MCF 10A (cell line): ENCODE data around the gene ARFGAP1. TPM values are rescaled to one million over a fixed set of nuclear protein-coding genes. Genes with fewer than 3 reads are reported as not detected.

Experiments
- BruUV-seq: library from RNA; stranded (reverse); fragments of 400-500 nt; replicated peaks from 2 replicates; lab custom pipeline; 2021; lab: Mats Ljungman, UMichigan
- CTCF ChIA-PET: fragments of 300-600 bp; sonication (Branson Sonifier 250); formaldehyde crosslinking; extraction: SDS; loops from one replicate; lab custom pipeline; 2021; ENCODE audit warnings: antibody characterized with exemption, inconsistent platforms; lab: Yijun Ruan, JAX
- POLR2A ChIA-PET: fragments of 300-600, 350-650 bp; sonication (Branson Sonifier 250); formaldehyde crosslinking; extraction: SDS; loops from one replicate; lab custom pipeline; 2020; ENCODE audit warnings: antibody characterized with exemption, inconsistent platforms; lab: Yijun Ruan, JAX
- DNase-seq: peaks from one replicate; pipeline ENCODE4 v3.0.0-alpha.2; 2018; ENCODE audit not compliant: unreplicated experiment
- H3K27ac Mint-ChIP-seq: one replicate; pipeline ENCODE4 v1.8.0; 2022; ENCODE audit warnings: mild to moderate bottlenecking, low read depth, mixed read lengths; ENCODE audit not compliant: unreplicated experiment
- H3K27me3 Mint-ChIP-seq: one replicate; pipeline ENCODE4 v1.8.0; 2022; ENCODE audit warnings: mixed read lengths; ENCODE audit not compliant: insufficient read depth, unreplicated experiment
- H3K36me3 Mint-ChIP-seq: one replicate; pipeline ENCODE4 v1.8.0; 2022; ENCODE audit warnings: mild to moderate bottlenecking, moderate library complexity, mixed read lengths; ENCODE audit not compliant: insufficient read depth, unreplicated experiment
- H3K4me1 Mint-ChIP-seq: one replicate; pipeline ENCODE4 v1.8.0; 2022; ENCODE audit warnings: mixed read lengths; ENCODE audit not compliant: insufficient read depth, unreplicated experiment
- H3K4me3 Mint-ChIP-seq: one replicate; pipeline ENCODE4 v1.8.0; 2022; ENCODE audit warnings: mild to moderate bottlenecking, moderate library complexity, mixed read lengths; ENCODE audit not compliant: unreplicated experiment
- H3K9me3 Mint-ChIP-seq: one replicate; pipeline ENCODE4 v1.8.0; 2022; ENCODE audit warnings: mixed read lengths; ENCODE audit not compliant: unreplicated experiment
- intact Hi-C: fragments of 100-400 bp; cut with micrococcal nuclease; formaldehyde crosslinking; loops from 2 replicates; pipeline ENCODE4 v1.14.1; 2022
- total RNA-seq: library from RNA; stranded (reverse); gene quantifications from 2 replicates; pipeline ENCODE4 v1.2.3, GENCODE V29; 2022
- TF ChIP-seq, protein P1 (sequence below): fragments of 200-600 bp; IDR thresholded peaks from one replicate; pipeline ENCODE4 v1.8.0; 2022; ENCODE audit warnings: antibody characterized with exemption, mild to moderate bottlenecking; ENCODE audit not compliant: unreplicated experiment

The ARFGAP1 gene
- total RNA-seq, 1 experiment from 2014 or later: 93.6 TPM

DNA sequence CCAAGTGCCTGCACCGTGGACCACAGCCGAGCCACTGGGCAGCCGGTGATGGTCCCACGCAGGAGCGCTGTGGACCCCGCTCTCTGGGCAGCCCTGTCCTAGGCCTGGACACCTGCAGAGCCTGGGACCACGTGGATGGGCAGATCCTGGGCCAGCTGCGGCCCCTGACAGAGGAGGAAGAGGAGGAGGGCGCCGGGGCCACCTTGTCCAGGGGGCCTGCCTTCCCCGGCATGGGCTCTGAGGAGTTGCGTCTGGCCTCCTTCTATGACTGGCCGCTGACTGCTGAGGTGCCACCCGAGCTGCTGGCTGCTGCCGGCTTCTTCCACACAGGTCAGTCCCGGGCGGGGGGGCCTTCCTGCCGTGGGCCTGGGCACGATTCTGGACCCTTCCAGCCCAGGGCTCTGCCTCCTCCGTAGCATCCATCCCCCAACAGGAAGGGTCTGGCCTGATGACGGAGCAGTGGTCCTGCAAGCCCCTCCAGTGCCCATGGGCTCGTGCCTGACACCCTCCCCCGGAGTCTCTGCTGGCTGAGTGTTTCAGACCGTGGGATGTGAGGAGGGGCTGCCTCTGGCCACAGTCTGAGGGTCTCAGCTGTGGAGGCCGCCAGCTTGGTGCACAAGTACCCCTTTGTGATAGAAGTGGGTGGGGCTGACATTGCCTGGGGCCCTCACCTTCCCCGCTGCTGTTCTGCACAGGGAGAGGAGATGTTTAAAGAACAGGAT is 36.3 kb upstream of the ARFGAP1 start:
- Mint-ChIP-seq H3K36me3 (no peaks in the 10 kb centered on the region), H3K27ac (no peak overlapping the region), H3K9me3 (no peaks in the 10 kb centered on the region), H3K4me1 (no peaks in the 10 kb centered on the region), H3K4me3 (no peak overlapping the region), H3K27me3 (peaks cover 17% of the 10 kb centered on the region)
- CTCF ChIA-PET: interaction anchor here (0.6 to 7.1 kb wide), 6 partner anchors 12 to 754 kb away, joined by 3 to 115 read pairs (median 4); no protein-coding TSS in a partner anchor
- no TSS peak for BruUV-seq
- intact Hi-C loops: no loop called here
- TF ChIP-seq, protein P1, sequence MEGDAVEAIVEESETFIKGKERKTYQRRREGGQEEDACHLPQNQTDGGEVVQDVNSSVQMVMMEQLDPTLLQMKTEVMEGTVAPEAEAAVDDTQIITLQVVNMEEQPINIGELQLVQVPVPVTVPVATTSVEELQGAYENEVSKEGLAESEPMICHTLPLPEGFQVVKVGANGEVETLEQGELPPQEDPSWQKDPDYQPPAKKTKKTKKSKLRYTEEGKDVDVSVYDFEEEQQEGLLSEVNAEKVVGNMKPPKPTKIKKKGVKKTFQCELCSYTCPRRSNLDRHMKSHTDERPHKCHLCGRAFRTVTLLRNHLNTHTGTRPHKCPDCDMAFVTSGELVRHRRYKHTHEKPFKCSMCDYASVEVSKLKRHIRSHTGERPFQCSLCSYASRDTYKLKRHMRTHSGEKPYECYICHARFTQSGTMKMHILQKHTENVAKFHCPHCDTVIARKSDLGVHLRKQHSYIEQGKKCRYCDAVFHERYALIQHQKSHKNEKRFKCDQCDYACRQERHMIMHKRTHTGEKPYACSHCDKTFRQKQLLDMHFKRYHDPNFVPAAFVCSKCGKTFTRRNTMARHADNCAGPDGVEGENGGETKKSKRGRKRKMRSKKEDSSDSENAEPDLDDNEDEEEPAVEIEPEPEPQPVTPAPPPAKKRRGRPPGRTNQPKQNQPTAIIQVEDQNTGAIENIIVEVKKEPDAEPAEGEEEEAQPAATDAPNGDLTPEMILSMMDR: no peak
- DNase-seq: no peak
- POLR2A ChIA-PET: no interaction called here

DNA sequence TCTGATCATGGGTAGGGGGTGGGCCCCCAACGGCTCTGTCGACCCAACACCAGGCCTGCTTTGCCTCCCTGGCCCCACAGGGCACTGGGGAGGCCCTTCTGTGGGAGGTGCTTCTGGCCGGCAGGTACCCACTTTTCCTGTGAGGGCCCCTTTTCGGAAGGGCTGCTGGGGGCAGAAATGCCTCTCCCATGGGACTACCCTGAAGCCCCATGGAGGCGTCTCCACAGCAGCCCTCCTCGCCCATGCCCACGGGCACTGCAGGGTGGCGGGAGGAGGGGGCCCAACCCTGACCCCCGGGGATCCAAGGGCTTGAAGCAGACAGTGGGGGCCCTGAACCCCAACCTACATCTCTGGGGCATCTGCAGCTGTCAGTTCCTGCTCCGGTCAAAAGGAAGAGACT is 34.6 kb upstream of the ARFGAP1 start:
- TF ChIP-seq, protein P1: no peak
- no peak overlapping the region for H3K27ac Mint-ChIP-seq
- ChIA-PET POLR2A (no interaction called here), CTCF (interaction anchor here (0.6 to 7.1 kb wide), 4 partner anchors 14 to 55 kb away, joined by 3 to 115 read pairs (median 8); no protein-coding TSS in a partner anchor)
- H3K9me3 Mint-ChIP-seq: no peaks in the 10 kb centered on the region
- no peaks in the 10 kb centered on the region for H3K36me3 Mint-ChIP-seq
- no TSS peak for BruUV-seq
- no peaks in the 10 kb centered on the region for H3K4me1 Mint-ChIP-seq
- H3K27me3 Mint-ChIP-seq: no peaks in the 10 kb centered on the region
- intact Hi-C loops: no loop called here
- H3K4me3 Mint-ChIP-seq: no peak overlapping the region
- DNase-seq: no peak

DNA sequence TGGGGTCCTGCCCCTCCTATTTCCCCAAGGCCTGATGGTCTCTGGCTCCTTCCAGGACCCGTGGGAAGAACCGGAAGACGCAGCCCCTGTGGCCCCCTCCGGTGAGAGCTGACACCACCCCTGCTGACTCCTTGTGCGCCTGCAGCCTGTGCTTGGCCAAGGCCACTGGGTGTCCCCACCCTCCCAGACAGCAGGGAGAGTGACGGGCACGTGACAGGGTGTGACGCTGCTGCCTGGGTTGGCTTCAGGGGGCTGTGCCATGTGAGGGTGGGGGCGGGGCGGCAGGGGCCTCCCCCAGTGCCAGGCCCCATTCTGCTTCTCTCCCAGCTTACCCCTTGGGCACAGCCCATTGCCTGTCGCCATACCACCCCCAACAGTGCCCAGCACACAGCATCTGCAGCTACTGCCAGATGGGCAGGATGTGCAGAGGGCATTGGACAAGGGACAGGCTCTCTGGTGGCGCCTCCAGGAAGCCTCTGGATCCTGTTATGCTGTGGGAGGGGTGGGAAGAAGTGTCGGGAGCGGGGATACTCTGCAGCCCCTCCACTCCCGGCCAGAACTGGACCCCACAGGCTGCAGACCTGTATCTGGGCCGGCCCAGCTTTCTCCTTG is 34.0 kb upstream of the ARFGAP1 start:
- DNase-seq: no peak
- ChIA-PET CTCF (interaction anchor here (0.6 to 1.9 kb wide), 3 partner anchors 15 to 165 kb away, joined by 3 to 13 read pairs (median 3); no protein-coding TSS in a partner anchor), POLR2A (interaction anchor here (0.6 to 0.7 kb wide), 2 partner anchors 17 to 655 kb away, joined by 3 to 4 read pairs; no protein-coding TSS in a partner anchor)
- Mint-ChIP-seq H3K27me3 (peaks cover under 1% of the 10 kb centered on the region), H3K36me3 (no peaks in the 10 kb centered on the region), H3K27ac (no peak overlapping the region), H3K9me3 (no peaks in the 10 kb centered on the region), H3K4me3 (no peak overlapping the region), H3K4me1 (no peaks in the 10 kb centered on the region)
- TF ChIP-seq, protein P1: no peak
- BruUV-seq: no TSS peak
- intact Hi-C loops: no loop called here

DNA sequence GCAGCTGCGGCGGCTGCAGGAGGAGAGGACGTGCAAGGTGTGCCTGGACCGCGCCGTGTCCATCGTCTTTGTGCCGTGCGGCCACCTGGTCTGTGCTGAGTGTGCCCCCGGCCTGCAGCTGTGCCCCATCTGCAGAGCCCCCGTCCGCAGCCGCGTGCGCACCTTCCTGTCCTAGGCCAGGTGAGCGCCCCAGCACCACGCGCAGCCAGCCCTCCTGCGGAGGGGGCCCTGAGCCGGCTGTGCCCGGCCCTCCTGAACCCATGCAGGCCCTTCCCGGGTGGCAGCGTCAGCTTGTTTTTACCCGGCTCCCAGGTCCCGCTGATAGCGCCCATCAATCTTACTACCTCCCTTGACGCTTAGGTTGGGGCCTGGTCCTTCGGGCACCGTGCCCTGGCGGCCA is 33.2 kb upstream of the ARFGAP1 start:
- H3K27me3 Mint-ChIP-seq: peaks cover 9% of the 10 kb centered on the region

More for the DNA sequence above, 33.2 kb upstream of the ARFGAP1 start:
- ChIA-PET CTCF (interaction anchor here (1.9 kb wide), 1 partner anchor 16 kb away, joined by 13 read pairs; no protein-coding TSS in a partner anchor), POLR2A (interaction anchor here (0.6 kb wide), 1 partner anchor 654 kb away, joined by 3 read pairs; no protein-coding TSS in a partner anchor)
- TF ChIP-seq, protein P1: no peak
- no peak for DNase-seq
- H3K4me1 Mint-ChIP-seq: no peaks in the 10 kb centered on the region
- no peak overlapping the region for H3K4me3 Mint-ChIP-seq
- H3K27ac Mint-ChIP-seq: no peak overlapping the region
- H3K9me3 Mint-ChIP-seq: no peaks in the 10 kb centered on the region
- no TSS peak for BruUV-seq
- no peaks in the 10 kb centered on the region for H3K36me3 Mint-ChIP-seq
- intact Hi-C loops: no loop called here
